GM18499 (cell line): ENCODE measurements around the gene MEIOSIN.
"Not testable (repeated sequence)": the region's sequence is repeated elsewhere in the genome, so short reads cannot be mapped to it uniquely, and the experiment has no call there.

ENCODE experiments used
- ATAC-seq: cut with Tn5 transposase; IDR thresholded peaks from one replicate; pipeline ENCODE4 v1.9.1; 2021; ENCODE audit warnings: moderate number of reproducible peaks; ENCODE audit not compliant: insufficient read depth, unreplicated experiment

MEIOSIN gene

GRCh38 chr19:45733160-45733810, at the start of gene MEIOSIN:
MEIOSIN (plus strand) TSS chr19:45733439; CDS start chr19:45735377, 1,938 bp downstream.
- ATAC-seq, result no peak

GRCh38 chr19:45685045-45685444, 48.2 kb upstream of the MEIOSIN start:
- ATAC-seq, result not testable (repeated sequence)

- no peak for ATAC-seq
Observed at GRCh38 chr19:45687599-45687998, 45.6 kb upstream of the MEIOSIN start.

- ATAC-seq, result peak; percentile 27
Observed at GRCh38 chr19:45691516-45692186, 41.6 kb upstream of the MEIOSIN start, which contains the start of gene SNRPD2. SNRPD2 (minus strand) TSS chr19:45691953; CDS start chr19:45691888, 65 bp downstream.

GRCh38 chr19:45692187-45693105, 40.8 kb upstream of the MEIOSIN start, which contains the start of gene QPCTL:
QPCTL (plus strand) TSS chr19:45692666; CDS start chr19:45692704, 38 bp downstream.
- ATAC-seq, result peak; percentile 68

GRCh38 chr19:45693106-45693788, 40.0 kb upstream of the MEIOSIN start:
- ATAC-seq, result no peak

GRCh38 chr19:45701676-45702075, 31.6 kb upstream of the MEIOSIN start:
- ATAC-seq, result no peak

- ATAC-seq, result no peak
Observed at GRCh38 chr19:45705115-45705514, 28.1 kb upstream of the MEIOSIN start.

GRCh38 chr19:45705710-45706415, 27.4 kb upstream of the MEIOSIN start:
- no peak for ATAC-seq

GRCh38 chr19:45710356-45711130, 22.7 kb upstream of the MEIOSIN start:
- no peak for ATAC-seq

- ATAC-seq, result no peak
Observed at GRCh38 chr19:45711851-45712698, 21.2 kb upstream of the MEIOSIN start.

GRCh38 chr19:45712699-45713067, 20.6 kb upstream of the MEIOSIN start:
- ATAC-seq, result no peak

- ATAC-seq, result no peak
Observed at GRCh38 chr19:45713141-45713540, 20.1 kb upstream of the MEIOSIN start.

- ATAC-seq, result no peak
Observed at GRCh38 chr19:45715139-45715538, 18.1 kb upstream of the MEIOSIN start.

- no peak for ATAC-seq
Observed at GRCh38 chr19:45716359-45717130, 16.7 kb upstream of the MEIOSIN start.

- ATAC-seq, result peak; percentile 71
Observed at GRCh38 chr19:45717131-45717982, 15.9 kb upstream of the MEIOSIN start.
